ENCODE data around the gene SH3BP2.

Gene SH3BP2

DNA sequence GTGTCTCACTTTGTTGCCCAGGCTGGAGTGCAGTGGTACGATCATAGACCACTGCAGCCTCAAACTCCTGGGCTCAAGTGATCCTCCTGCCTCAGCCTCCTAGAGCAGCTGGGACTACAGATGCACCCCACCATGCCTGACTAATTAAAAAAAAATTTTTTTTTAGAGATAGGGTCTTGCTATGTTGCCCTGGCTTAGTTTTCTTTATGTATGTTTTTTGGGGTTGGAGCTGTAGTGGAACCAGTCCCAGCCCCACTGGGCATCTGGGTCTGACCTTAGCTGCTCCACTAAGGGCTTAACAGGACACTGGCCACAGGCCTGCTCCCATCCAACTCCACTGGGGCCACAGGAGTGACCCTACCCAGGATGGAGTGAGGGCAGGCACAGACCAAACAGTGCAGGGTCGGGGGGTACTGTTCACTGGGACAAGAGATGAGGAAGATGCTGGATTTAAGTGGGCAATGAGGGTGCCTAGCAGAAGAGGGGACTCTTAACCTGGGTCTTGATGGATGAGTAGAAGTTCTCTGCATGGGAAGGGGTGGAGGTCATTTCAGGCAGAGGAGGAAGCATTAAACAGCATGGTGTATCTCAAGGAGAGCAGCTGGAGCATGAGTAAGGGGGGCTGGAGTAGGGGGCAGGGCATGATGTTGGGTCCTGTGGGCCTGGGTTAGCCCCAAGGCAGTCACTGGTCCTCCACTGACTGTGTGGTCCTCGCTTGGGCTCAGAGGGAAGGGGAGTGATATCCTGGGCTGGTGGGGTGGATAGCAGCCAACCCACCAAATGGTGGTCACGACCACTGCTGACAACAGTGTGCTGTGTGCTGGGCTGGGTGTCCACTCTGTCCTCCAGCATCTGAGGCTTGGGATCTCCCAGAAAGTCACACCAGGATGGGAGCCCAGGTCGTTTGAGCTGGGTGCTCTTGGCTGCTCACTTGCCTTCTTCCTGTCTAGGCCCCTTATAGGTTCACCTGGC is 26.6 kb downstream of the SH3BP2 start:
- no peak for DNase-seq (ENCODE audit: low read depth)

DNA sequence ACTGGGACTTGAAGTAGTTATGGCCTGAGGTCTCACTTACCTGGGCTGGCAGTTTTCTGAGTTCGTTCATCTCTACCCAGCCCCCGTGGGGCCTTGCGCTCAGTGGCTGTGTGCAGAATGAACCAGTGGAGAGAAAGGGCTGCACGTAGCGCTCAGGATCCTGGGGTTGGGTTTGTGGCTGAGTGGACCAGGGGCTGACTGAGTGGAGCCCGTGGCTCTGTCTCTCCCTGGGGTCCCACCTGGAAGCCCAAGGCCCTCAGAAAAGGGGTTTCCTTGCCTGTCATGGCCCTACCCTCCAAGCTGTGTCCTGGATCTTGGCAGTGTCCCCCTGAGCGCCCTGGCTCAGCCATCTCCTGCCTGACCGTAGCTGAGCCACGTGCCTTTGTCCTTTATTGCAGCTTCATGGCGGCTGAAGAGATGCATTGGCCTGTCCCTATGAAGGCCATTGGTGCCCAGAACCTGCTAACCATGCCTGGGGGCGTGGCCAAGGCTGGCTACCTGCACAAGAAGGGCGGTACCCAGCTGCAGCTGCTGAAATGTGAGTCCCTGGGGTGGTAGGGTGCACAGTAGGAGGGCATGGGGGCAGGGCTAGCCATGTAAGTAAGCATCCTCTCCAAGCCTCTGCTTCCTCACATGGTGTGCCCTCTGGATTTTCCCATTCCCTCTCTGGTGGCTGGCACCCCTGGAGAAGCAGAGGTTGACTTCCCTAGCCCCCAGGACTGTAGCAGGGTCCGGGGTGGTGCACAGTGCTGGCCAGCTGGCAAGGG is 27.5 kb downstream of the SH3BP2 start:
- no peak for DNase-seq (ENCODE audit: low read depth)

DNA sequence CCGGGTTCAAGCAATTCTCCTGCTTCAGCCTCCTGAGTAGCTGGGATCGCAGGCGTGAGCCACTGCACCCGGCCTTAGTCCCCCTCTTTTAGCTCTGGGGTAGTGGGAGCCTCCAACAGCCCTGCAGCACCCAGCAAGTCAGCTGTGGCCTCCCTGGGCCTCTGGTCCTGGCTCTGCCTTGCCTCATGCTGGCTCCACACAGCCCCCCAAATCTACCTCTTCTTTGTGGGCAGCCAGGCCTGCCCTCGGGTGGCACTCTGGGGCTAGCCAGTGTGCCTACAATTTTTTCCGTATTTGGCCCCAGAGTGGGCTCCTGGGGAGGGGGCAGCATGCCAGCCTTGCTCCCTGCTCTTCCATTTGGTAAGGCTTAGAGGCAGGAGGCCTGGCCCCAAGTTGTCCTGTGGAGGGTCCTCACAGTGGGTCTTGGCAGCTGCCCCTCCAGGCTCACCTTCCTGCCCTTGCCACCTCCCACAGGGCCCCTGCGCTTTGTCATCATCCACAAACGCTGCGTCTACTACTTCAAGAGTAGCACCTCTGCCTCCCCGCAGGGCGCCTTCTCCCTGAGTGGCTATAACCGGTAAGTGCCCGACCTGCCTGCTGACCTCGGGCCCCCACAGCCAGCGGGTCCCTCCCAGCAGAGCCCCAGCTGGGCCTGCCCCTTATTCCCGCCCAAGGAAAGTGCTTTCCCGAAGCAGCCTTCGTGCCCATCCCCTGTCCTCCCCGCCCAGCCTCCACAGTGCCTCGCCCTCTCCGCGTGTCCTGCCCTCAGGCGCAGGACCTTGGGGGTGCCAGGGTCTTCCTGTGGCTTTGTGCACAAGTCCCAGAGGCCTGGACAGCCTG is 29.8 kb downstream of the SH3BP2 start:
- DNase-seq (ENCODE audit: low read depth): no peak

DNA sequence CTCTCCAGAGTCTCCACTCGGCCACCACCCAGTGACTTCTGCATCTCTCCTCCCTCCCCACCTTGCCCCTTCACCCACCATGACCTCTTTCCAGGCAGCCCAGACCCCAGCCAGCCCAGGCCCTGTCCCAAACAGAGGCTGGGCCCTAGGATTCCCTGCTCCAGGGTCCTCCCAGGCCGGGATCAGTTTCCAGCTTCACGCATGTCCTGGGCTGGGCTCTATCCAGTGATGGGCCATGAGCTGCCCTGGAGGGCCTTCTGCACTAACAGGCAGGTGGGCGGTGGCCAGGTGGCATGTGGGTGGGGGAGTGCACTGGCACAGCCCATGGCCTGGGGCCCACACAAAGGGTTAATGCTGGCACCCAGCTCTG is 30.4 kb downstream of the SH3BP2 start:
- DNase-seq (ENCODE audit: low read depth): no peak

DNA sequence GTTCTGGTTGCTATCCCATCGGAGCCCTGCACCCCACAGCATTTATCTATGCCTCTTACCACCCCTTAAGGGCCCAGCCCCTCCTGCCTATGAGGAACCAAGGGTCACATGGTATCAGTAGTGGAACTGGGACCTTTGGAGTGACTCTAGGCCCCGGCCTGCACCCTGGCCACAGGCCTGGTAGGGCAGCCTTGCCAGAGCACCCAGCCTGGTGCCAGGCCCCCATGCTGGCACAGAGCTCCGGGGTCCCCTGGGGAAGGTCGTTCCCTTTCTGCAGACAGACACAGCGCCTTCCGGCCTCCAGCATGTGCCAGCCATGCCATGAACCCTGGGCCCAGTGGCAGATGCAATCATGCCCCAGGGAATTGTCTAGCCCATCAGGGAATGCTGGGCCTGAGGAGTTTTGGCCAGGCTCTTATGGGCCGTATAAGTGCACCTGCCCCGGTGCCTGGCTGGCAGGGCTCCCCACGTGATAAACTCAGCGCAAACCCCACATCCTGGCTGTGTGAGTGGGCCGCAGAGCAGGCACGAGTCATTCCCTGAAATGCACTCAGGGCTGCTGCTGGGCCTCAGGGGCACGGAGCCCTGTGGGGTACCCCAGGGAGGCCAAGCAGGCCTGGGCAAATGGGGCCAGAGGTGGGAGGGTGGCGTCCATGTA is 30.9 kb downstream of the SH3BP2 start:
- no peak for DNase-seq (ENCODE audit: low read depth)

DNA sequence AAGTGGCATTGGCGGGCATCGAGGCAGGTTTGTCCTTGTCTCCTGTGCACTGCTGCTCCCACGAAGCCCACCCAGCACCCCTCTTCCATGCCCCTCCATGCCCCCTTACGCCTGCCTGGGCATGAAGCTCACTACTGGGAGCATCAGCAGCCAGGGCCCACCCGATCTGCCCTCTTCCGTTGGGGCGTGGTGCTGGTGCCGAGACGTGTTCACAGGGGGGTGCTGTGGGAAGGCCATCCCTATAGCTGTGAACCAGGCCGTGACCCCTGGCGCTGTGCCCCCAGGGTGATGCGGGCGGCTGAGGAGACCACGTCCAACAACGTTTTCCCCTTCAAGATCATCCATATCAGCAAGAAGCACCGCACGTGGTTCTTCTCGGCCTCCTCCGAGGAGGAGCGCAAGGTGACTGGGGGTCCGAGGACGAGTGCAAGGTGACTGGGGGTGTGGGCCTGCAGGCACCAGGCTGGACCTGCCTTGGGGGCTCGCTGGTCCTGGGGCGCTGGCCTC is 31.5 kb downstream of the SH3BP2 start:
- no peak for DNase-seq (ENCODE audit: low read depth)

DNA sequence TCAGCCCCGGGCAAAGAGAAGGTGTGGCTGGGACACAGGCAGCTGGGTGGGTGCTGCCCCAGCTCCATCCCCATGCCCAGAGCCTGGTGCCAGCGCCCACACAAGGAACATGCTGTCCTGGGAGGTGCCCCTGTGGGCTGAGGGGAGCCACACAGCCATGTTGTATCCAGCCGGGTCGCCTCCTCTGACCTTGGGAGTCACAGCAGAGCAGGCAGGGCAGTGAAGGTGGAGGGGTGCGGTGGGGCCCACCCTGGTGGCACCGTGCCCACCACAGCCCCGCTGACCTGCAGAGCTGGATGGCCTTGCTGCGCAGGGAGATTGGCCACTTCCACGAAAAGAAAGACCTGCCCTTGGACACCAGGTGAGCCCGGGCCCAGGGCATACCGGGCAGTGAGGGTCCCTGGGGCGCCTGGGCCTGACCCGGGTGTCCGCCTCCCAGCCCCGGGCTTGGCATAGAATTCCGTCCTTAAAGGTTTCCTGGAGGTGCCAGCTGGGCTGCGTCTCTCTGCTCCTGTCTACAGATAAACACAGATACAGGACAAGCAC is 32.0 kb downstream of the SH3BP2 start:
- DNase-seq (ENCODE audit: low read depth): no peak

DNA sequence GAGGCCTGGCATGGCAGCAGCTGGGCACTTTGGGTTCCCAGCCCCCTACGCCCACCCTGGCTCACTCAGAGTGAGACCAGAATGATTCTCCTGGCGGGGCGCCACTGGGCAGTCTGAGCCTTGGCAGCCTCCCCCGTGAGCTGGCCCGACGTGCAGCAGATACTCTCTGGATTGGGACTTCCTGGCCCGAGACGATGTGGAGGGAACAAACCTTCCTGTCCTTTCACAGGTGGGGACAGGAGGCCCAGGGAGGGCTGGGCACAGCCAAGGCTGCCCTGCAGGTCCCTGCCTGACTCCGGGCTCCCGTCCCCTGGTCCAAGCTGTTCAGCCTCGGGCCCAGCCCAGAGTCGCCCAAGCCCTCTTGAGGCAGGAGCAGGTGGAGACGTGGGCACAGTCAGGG is 32.9 kb downstream of the SH3BP2 start:
- DNase-seq (ENCODE audit: low read depth): no peak

DNA sequence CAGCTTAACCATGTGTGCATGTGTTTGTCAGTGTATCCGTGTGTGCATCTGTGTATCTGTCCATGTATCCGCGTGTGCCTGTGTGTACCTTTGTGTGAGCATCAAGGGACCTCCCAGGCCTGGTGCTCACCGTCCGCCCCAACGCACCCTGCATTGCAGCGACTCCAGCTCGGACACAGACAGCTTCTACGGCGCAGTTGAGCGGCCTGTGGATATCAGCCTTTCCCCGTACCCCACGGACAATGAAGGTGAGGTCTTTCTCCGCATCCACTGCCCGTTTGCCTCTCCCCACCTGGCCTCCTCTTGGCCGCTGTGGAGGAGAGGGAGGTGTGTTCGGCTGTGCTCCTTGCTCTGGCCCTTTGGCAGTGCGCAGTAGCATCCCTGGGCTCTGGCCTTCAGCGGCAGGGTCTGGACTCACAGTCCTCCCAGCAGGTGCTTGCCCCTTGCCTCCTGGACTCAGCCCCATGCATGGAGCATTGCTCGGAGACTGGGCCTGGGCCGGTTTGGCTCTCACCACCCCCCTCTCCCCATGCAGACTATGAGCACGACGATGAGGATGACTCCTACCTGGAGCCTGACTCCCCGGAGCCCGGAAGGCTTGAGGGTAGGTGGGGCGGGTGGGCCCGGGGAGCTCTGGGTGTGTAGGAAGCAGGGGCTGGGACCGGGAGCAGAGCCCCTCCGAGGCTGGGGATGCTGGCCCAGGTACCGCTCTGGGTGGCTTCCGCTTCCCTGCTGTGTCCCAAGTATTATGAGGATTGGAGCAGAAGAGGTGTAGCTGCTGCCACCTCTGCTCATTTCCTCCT is 34.4 kb downstream of the SH3BP2 start:
- DNase-seq (ENCODE audit: low read depth): no peak

DNA sequence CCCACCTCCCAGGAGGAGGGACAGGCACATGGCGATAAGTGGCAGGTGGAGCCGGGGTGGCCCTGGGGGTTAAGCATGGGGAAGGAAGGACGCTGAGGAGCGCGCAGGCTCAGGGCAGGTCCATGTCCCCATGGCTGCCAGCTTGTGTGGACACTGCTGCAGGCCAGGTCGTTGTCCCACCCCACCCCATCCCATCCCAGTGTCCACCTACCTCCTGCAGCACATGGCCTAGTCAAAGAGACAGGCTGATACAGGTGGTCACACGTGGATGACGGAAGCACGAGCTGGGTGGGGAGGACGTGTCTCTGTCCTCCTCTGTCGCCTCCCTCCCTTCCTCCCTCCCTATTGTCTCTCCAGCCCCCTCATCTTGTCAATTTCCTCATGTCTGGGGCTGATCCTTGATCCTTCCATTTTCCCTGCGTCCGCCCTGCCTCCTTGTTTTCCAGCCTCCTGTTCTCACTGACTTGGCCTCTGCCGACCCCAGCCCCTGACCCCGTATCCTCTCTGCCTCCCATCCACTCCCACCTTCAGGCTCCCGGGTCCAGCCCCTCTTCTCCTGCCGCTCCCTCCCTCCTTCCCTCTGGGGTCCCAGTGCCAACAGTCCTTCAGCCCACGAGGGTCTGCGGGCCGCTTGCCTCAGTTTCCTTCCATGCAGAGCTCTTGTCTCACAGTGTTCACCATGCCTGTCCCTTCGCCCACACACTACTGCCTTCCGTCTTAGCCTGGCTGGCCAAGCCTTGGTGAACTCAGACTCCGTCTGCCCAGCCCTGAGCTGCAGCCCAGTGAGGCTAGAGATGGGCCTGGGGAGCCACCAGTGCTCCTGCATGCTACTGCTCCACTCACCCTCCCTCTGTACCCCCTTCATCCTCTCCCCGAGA is 35.2 kb downstream of the SH3BP2 start:
- DNase-seq (ENCODE audit: low read depth): no peak

DNA sequence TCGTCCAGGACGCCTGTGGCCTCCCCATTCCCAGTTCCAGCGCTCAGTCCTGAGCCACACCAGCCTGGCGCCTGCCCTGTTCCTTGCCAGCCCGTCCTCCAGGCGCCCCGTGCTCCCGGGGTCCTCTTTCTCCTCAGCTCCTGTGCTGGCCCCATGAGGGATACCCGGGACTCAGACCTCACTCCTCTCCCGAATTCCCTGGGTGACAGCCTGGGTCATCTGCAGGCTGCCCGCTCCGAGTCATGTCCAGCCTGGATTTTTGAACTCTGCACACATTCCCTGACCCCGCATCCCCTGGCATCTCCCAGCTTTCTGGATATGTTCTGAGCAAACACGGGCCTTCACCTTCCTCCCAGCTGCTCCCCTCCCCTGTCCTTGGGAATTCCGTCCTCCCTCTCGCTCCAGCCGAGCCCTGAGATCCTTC is 35.9 kb downstream of the SH3BP2 start:
- no peak for DNase-seq (ENCODE audit: low read depth)

DNA sequence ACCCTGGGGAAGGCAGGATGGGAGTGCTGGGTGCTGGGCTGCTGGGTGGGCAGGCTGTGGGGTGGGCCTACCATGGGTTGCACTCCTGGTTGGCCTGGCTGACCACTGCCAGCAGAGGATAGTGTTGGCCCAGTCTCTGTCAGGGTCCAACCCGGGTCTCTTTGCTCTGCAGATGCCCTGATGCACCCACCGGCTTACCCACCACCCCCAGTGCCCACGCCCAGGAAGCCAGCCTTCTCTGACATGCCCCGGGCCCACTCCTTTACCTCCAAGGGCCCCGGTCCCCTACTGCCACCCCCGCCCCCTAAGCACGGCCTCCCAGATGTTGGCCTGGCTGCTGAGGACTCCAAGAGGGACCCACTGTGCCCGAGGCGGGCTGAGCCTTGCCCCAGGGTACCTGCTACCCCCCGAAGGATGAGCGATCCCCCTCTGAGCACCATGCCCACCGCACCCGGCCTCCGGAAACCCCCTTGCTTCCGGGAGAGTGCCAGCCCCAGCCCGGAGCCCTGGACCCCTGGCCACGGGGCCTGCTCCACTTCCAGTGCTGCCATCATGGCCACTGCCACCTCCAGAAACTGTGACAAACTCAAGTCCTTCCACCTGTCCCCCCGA is 36.5 kb downstream of the SH3BP2 start:
- no peak for DNase-seq (ENCODE audit: low read depth)

DNA sequence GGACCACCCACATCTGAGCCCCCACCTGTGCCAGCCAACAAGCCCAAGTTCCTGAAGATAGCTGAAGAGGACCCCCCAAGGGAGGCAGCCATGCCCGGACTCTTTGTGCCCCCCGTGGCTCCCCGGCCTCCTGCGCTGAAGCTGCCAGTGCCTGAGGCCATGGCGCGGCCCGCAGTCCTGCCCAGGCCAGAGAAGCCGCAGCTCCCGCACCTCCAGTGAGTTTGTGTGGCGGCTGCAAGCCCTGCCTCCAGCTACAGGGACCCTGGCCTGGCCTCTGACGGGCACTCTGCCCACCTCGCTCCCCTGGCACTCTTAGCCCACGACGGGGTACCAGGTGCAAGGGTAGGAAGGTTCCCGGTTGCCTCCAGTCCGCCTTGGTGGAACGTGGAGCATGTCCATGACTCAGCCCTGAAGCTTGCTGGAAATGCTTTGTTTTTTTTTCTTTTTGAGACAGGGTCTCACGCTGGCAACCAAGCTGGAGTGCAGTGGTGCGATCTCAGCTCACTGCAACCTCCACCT is 37.1 kb downstream of the SH3BP2 start:
- no peak for DNase-seq (ENCODE audit: low read depth)

DNA sequence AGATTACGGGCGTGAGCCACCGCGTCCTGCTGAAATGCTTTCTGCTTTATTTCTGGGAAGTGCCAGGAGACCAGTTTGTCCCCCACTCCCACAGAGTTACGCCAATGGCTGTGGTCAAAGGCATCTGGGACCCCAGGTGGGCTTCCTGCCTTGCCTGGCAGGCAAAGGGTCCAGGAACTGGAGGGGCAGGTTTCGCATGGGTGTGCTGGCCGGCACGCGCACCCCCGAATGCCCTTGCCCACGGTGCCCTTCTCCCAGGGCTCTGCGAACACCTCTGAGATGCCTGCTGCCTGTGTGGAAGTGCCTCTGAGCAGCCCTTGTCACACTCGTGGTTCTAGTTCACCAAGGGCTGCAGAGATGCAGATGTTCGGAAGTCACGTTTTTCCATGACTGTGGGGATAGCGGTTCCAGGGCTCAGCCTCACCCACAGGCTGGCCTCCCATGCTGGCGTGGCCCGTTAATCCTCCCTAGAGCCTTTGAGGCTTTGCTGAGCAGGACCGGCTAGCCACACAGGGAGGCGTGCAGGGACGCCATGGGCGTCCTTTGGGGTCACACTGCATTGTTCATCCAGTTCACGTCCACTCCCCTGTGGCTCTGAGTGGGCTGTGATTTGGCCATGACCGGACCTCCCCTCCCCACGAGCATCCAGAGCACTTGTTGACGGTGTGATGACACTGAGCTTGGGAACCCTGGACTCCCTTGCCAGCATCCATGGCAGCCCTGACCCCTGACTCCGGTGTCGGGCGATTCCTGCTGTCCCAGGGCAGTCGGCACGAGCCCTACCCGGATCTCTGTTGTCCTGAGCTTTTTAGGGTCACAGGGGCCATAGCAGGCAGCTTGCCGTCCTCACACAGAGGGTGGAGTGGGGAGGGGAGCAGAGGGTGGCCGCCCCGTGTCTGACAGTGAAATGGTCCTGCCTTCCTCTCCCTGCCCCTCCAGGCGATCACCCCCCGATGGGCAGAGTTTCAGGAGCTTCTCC is 38.0 kb downstream of the SH3BP2 start:
- DNase-seq (ENCODE audit: low read depth): no peak

DNA sequence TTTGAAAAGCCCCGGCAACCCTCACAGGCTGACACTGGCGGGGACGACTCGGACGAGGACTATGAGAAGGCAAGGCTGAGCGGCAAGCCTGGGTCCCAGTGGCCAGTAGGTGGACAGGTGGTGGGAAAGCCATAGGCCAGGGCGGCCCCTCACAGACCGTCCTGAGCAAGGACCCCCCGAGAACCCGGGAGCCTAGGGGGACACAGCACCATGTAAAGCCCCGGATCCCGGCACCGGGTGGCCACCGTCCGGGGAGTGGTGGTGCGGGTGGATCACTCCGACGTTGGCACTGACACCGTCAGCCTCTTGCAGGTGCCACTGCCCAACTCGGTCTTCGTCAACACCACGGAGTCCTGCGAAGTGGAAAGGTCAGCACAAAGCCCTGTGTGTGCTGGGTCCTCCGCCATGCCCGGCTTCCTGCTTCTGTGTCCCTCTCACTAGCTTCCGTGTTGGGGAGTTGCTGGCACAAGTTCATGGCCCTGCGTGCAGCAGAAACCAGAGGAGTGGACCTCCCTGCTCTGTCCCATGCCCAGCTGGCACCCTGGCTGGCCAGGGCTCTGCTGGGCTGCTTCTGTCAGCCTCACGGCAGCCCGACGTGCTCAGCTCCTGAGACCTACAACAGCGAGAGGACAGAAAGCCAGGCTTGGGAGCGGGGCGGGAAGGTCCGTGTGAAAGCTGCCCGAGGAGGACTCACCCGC is 38.9 kb downstream of the SH3BP2 start:
- no peak for DNase-seq (ENCODE audit: low read depth)

DNA sequence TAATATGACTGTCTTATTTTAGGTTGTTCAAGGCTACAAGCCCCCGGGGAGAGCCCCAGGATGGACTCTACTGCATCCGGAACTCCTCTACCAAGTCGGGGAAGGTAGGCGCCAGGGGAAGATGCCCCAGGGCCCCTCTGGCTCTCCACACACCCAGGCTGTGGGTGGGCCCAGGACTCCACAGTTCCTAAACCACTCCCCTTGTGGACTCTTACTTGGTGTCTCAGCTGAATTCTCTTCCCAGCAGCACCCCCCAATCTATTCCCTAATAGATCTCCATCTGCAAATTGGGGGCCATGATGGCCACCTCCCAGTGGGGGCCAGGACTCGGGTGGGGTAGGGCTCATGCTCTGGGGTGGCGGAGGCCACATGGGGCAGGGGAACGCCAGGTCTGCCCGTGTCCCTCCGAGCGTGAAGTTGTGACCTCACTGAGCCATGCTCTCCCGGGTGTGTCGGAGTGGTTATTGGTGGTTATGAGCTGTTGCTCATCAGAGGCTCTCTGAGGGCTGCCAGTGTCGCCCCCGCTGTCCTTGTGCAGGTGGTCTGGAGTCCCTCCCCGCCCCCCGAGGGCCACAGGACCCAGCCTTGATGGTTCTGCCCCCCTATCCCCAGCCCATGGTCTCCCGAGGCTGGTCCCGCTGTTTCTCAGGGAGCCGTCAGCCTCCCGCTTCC is 39.6 kb downstream of the SH3BP2 start:
- DNase-seq (ENCODE audit: low read depth): no peak

Measured in ELR (cell line).